GM19452 (cell line): ENCODE data around the gene CFH.
"Not testable (repeated sequence)": the region's sequence is repeated elsewhere in the genome, so short reads cannot be mapped to it uniquely, and the experiment has no call there.

ENCODE experiments used
- ATAC-seq: cut with Tn5 transposase; IDR thresholded peaks from one replicate; pipeline ENCODE4 v1.9.1; 2021; ENCODE audit not compliant: unreplicated experiment

The CFH gene

DNA sequence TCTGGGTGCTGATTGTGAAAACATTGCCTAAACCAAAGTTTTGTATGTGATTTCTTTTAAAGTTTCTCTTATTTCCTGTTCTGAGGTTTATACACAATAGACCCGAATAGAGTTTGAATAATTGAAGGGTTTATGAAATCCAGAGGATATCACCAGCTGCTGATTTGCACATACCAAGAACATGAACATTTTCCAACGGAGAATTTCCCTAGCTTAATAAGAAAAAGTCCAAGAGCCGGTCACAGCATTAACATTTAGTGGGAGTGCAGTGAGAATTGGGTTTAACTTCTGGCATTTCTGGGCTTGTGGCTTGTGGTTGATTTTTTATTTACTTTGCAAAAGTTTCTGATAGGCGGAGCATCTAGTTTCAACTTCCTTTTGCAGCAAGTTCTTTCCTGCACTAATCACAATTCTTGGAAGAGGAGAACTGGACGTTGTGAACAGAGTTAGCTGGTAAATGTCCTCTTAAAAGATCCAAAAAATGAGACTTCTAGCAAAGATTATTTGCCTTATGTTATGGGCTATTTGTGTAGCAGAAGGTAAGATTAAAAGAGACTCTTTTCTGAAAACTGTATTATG, at the start of gene CFH:
TSS of gene CFH (plus strand) at position 407 of the 579 bp plus-strand sequence. CDS start at position 482, 75 bp downstream.
- ATAC-seq, result no peak

DNA sequence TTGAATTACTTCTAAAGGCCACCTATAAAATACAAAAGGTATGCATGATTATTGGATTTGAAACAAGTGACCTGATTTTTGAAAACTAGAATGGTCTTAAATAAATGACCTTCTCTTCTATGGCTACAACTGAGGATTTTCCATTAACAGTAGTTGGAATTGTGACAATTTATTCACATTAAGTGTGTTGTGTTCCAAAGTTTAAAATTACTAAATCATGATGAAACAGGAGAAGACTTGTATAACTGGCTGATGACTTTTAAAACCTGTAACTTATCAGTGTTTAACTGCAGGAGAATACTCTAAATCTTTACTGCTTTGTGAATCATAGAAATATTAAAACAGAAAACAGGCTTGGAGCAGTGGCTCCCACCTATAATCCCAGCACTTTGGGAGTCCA, 48.2 kb upstream of the CFH start:
- ATAC-seq, result no peak

DNA sequence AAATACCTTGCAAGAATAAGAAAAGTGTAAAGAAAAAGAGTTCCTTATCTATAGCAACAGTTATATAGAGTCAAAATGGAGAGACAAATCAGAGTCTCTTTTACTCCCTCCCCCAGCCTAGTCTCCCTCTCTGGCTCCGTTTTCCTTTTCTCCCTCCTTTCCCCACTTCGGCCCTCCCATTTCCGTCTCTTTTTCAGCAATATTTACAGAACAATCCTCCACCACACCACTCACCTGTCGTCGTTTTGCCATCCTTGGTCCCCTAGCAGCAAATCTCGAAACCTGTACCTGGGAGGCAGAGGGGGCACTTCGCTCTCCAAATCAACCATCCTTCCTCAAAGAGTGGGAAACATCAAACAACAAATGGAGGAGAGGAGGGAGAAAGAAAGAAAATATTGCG, 43.9 kb upstream of the CFH start:
- ATAC-seq, result no peak

DNA sequence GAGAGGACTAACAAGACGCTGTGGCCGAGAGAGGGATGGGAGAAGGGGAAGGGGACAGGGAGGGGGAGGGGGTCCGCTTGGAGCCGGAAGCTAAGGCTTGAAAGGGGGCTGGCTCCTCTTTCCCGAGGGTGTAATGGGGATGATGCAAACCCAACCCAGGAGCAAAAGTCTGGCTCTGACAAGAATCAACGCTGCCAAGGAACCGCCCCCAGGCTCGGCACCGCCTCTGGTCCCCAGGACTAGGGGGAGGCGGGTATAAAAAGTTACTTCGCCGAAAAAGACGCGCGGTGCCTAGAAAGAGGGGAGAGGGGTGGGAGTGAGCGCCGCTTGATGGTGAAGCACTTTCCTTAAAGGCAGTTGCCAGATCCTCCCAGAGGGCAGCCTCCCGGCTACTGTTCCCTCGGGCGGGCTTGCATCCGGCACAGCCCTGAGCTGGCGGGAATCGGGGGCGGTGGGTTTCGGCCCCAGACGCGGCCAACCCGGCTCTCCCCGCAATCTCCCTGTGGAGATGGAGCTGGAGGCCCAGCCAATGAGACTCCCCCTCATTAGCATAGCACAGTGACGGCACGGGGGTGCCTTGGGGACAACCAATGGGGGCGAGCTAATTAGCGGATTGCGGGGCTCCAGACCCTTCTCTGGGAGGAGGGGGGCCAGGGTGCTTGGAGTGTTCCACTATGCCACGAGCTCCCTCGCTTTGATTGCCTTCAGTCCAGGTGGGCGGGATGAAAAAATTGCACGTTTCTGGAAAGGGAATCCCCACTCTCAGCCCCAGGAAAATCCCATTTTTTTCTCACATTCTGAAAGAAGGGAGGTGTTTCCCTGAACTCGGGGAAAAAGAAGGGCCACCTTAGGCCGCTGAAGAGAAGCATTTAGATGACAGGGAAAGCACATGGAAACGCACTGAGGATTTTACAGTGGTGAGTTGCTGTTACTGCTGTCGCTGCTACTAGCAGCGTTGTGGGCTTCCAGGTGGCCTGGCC, 43.2 kb upstream of the CFH start, which contains the start of gene KCNT2:
TSS of gene KCNT2 (minus strand) at position 51 of the 980 bp plus-strand sequence. CDS start 131 bp downstream, outside the sequence.
- no peak for ATAC-seq

DNA sequence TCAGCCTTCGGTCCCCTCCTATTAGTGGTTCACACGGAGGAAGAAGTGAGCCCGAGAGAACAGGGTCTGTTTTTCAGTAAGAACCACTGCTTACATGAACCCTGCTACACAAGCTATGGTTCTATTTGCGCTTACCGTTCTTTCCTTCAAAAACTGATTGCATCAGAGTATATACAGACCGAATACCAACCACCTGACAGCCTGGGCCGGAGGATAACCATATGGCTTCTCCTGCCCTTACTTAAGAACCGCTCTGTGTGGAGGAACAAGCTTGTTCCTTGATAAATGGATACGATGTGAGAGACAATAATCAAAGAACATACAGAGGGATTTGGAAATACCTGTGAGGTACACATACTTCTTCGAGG, 42.5 kb upstream of the CFH start:
- ATAC-seq, result no peak

DNA sequence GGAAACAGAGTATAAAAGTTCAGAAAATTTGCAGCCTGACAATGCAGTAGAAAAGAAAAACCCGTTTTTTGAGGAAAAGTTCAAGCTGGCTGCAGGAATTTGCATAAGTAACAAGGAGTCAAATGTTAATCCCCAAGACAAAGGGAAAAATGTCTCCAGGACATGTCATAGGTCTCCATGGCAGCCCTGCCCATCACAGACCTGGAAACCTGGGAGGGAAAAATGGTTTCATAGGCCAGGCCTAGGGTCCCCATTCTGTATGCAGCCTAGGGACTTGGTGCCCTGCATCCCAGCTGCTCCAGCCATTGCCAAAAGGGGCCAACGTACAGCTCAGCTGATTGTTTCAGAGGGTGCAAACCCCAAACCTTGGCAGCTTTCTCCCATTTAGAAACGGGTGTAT, 40.0 kb upstream of the CFH start:
- no peak for ATAC-seq

DNA sequence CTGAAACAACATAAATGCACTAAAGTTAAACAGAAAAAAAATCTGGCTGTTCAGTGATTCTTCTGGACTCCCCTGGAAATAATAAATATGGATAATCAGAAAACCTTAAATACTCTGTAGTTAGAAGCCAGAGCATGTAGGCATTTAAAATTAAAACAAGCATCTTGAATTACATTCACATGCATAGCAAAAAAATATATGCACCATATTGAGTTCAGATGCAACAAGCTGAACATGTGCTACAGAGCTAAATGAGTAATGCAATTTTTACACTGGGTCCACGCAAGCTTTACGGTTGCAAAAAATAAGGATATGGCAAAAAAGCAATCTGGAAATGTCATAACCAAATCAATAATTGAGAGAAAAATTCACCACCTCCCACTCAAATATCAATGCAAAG, 32.1 kb upstream of the CFH start:
- no peak for ATAC-seq

DNA sequence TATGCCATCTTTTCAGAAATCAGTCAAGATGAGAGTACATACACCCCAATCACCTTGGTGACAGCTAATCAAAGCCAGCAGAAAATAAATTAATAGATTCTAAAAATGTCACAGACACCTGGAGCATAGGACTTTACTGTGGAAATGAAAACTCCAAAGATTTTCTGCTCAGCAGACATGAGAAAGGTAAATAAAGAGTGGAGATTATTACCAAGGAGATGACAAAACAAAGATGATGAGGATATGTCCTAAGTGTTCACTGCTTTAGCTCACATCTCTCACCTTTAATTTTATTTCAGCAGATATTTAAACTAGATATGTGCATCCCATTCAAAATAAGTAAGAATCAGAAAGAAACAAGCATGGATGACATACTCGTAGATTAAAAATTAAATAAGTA, 28.8 kb upstream of the CFH start:
- ATAC-seq, result no peak

DNA sequence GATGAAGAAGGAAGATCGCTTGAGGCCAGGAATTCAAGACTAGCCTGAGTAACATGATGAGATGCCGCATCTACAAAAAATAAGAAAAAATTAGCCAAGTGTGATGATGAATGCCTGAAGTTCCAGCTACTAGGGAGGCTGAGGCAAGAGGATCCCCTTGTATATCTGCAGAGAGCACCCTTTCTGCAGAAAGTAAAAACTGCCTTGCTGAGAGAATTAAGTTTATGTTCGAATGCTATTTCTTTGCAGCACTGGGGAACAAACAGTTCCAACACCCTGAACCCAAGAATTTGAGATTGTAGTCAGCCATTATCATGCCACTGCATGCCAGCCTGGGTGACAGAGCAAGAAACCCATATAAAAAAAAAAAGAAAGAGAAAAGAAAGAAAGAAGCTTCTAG, 23.0 kb upstream of the CFH start:
- ATAC-seq, result no peak

DNA sequence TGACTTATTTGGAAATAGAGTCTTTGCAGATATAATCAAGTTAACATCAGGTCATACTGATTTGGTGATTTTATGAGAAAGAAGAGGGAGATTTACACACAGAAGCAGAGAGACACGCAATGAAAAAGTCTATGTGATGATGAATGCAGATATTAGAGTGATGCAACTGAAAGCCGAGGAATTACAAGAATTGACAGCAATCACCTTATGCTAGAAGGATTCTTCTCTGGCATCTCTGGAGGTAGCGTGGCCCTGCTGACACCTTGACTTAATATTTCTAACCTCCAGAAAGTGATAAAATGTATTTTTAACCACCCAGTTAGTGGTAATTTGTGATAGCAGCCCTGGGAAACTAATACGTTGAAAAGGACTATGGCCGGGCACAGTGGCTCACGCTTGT, 14.2 kb upstream of the CFH start:
- no peak for ATAC-seq

DNA sequence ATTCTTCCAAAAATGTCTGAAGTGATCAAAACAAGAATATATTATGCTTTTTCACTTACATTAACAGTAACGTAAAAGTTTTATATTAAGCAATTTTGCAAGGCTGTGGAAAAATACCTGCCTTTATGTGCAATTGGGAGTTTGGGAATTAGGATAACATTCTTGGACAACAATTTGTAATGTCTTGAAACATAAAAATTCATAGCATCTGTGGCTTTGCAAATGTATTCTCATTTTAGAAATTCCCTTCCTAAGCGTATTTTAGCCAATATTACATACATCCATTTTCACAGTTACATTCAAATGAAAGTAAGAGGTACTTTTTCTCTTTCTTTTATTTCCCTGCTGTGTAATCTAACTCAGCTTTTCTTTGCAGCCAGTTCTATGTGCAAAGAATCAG, 13.4 kb upstream of the CFH start:
- no peak for ATAC-seq

DNA sequence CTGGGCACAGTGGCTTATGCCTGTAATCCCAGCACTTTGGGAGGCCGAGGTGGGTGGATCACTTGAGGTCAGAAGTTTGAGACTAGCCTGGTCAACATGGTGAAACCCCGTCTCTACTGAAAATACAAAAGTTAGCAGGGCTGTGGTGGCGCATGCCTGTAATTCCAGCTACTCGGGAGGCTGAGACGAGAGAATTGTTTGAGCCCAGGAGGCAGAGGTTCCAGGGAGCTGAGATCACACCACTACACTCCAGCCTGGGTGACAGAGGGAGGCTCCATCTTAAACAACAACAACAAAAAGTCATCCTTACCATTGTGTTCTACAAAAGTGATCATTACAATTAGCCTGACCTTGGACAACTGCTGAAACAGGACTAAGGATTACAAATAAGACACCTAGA, 12.6 kb upstream of the CFH start:
- ATAC-seq, result not testable (repeated sequence)

DNA sequence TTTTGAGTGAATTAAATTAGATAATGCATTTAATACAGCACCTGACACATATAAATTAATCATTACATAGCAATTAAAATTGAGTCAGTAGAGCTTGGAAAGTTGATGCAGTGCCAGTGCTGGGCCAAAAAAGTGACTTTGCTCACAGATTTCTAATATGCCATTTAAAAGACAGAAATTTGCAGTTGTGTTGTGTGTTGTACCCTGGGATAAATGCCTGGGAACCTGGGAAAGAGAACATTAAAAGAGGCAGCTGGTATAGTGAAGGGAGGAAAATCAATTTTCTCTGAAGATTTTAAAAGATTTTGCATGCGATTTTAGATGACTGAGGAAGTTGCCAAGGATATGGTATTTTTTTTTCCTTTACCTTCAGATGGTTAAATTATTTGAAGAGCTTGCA, 10.9 kb upstream of the CFH start:
- ATAC-seq, result no peak

DNA sequence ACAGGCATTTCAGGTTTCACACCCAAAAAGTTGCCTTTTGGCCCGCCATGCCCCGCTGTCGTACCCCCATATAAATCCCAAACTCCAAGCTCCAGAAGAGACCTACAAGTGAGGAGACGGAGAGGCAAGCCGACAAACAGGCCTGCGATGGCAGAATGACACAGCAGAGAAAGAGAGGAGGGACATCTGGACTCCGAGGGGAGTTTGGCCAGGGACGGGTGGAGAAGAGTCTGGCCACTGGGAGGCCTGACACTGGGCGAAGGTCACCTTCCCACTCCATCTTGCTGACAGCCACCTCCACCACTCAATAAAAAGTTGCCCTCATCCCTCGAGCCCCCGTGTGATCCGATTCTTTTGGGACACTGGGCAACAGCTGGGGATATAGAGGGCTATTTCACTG, 1.9 kb upstream of the CFH start:
- no peak for ATAC-seq

DNA sequence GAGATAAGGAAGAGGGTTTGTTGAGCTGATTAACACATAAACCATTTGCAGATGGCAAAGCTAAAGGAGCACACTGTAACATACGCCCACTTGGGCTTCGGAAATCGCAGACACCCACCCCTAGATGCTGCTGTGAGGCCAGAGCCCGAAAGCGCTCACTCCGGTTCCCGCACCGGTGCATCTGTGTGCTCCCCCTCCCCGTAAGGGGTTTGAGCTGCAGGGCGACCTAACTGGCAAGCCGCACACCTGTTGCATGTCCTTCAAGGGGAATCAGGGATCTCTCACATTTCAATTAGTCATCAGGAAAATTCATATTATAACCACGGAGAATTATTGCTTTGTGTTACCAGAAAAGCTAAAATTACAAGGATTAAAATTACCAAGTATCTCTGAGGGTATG, 1.4 kb upstream of the CFH start:
- ATAC-seq, result no peak

DNA sequence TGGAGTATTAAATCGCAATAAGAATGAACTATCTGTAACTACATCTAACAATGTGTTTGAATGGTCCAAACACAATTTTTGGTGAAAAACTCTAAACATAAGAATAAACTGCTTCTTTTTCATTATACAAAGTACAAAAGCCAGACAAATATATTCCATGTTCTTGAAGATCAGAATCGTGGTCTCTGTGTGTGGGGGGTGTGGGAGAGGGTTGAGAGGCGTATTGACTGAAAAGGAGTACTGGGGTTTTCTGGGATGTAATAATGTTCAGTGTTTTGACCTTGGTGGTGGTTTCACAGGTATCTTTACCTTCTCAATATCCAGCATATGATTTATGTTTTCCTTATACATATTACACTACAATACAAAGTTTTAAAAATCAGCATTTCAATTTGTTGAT, 764 bp upstream of the CFH start:
- no peak for ATAC-seq

DNA sequence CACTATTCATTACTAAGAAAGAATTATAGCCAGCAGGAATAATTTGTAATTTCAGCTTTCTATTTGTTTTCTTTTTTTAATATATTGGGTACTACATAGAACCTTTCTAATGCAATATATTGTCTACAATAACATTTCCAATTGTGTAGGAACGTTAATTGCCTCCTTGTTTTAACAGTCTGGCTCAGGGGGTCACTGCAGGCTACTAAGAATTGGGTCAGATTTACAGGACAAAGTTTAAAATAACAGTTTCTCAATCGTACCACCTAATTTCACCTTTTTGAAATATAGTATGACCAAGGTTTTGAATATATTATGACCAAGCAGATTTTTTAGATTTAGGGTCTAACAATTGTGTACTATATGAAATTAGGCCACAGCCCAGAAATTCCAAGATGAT, 2.4 kb downstream of the CFH start:
- ATAC-seq, result no peak

DNA sequence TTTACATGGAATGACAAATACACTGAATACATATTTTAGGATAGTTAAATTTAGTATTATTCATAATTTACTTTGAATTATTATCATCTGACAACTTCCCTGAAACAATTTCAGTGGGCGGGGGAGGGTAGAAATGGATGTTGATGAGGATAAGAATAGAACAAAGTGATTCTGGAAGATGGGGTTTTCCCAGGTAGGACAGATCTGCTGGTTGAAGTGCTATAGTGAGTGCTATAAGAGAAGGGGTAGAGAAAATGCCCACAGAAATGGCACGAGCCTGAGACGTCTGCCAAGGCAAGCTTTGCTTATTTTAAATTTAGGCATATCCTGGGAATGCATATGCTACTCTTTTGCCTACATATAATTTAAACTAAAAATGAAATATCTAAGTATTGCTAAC, 3.2 kb downstream of the CFH start:
- no peak for ATAC-seq

DNA sequence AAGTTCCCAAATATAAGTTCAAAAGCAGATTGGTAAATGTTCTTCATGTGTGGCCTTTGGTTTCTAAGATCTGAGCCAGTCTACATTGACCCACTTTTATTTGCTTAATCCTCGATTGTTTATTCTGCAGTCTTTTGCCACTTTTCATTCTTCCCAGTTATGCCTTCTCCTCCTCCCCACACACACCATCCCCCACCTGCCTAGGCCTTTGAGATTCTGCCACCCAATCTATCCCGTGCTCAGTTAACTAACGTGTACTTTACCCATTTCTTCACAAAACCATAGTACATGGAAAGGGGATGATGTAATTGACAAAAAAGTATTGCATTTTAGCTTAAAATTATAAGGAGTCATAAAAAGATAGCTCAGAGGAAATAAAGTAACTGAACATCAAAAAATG, 3.7 kb downstream of the CFH start:
- ATAC-seq, result no peak

DNA sequence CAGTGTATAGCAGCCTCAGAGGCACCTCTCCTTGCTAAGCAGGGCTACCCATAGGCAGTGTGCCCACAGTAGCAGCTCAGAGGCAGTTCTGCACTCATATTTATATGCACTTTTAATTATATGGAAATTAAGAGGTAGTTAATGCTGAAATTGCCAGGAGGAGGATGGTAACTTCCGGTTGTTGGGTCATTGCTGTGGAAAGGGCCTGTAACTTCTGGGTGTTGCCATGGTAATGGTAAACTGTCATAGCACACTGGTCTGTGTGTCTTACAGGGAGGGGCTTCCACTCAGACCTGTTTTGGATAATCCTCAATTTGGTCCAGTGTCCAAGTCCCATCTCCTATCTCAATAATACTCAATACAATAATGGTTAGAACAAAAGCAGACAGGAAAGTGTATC, 7.6 kb downstream of the CFH start:
- no peak for ATAC-seq

DNA sequence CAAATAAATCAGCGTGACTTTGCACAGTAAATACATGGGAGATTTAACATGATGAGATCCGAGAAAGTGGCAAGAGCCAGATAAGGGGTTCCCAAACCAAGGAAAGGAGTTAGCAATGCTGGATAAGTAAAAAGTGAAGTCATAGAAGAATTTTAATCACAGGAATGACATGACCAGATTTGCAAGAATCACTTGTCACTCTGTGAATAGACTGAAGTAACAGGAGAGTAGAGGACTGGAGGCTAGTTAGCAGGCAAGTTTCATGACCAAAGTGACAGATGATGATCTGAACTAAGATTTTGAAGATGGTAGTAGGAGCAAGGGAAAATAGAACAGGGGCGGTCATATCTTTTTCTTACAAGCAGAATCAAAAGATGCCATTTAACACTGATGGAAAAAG, 8.4 kb downstream of the CFH start:
- no peak for ATAC-seq

DNA sequence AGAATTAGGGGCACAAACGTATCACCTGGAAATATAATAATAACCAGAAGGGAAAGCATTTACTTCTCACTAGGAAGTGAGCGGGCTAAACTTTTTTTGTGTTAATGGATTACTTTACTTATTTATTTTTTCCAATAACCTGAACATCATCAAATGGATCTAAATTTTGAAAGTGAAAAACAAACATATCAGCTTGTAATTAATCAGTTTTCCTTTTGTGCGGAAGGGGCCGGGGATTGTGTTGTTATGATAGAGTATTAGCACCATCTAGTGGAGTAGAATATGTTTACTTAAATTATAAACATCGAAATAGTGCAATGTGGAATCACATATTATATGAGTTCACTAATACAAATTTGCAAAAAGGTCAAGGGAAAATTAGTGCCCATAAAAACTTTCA, 9.0 kb downstream of the CFH start:
- ATAC-seq, result peak; percentile 64

DNA sequence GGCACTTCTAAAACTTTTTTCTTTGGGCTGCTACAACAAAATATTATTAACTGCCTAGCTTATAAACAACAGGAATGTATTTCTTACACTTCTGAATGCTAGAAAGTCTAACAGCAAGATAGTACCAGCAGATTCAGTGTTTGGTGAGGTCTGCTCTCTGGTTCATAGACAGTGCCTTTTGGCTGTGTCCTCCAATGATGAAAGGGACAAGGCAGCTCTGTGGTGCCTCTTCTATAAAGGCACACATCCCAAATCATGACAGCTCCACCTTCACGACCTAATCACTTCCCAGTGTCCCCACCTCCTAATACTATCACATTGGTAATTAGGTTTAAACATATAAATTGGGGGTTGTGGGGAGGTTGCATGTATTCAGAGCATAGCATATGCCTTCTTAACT, 9.5 kb downstream of the CFH start:
- no peak for ATAC-seq
